HCT116 (cell line): ENCODE results near the gene GOLGA8B.

Source experiments
- SP1 ChIP-seq: IDR thresholded peaks from 2 replicates; pipeline ENCODE4 v1.6.1; 2012; ENCODE audit warnings: low read depth
- TF ChIP-seq, protein P1 (sequence below): IDR thresholded peaks from 2 replicates; pipeline ENCODE4 v1.6.1; 2012
- TF ChIP-seq, protein P2 (sequence below), 3 experiments: fragments of 200-600 bp in 1 of 3; sonication (generic) in 1 of 3; IDR thresholded peaks in 2 of 3; conservative IDR thresholded peaks in 1 of 3; 2 replicates each; pipeline ENCODE4 v1.5.1; 2012 to 2017; ENCODE audit warnings: low read depth in 2 of 3, low read length in 2 of 3, antibody characterized with exemption in 1 of 3, borderline replicate concordance in 1 of 3, control low read depth in 1 of 3, mild to moderate bottlenecking in 1 of 3, mixed read lengths in 1 of 3, mixed run types in 1 of 3, moderate library complexity in 1 of 3; ENCODE audit not compliant: insufficient read depth in 1 of 3

DNA sequence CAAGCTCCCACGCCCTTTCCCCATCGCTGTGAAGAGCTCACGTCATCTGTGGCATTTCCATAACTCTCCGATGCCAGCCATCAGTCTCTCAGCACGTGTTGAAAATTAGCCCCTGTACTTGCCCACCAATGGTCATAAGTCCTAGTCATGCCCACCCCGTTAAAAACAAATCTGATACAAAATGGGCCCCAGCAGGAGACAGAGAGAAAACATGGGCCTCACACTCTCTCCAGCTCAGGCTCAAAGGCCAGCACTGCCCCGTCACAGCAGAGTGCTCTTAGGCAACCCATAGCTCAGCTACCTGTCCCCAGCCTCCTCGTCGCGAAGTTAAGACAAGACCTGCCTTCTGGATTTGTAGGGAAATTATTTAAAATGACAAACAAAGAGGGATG, 5.2 kb downstream of the GOLGA8B start:
- TF ChIP-seq, protein P1, sequence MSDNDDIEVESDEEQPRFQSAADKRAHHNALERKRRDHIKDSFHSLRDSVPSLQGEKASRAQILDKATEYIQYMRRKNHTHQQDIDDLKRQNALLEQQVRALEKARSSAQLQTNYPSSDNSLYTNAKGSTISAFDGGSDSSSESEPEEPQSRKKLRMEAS: no peak
- no peak for TF ChIP-seq SP1
- TF ChIP-seq, protein P2, sequence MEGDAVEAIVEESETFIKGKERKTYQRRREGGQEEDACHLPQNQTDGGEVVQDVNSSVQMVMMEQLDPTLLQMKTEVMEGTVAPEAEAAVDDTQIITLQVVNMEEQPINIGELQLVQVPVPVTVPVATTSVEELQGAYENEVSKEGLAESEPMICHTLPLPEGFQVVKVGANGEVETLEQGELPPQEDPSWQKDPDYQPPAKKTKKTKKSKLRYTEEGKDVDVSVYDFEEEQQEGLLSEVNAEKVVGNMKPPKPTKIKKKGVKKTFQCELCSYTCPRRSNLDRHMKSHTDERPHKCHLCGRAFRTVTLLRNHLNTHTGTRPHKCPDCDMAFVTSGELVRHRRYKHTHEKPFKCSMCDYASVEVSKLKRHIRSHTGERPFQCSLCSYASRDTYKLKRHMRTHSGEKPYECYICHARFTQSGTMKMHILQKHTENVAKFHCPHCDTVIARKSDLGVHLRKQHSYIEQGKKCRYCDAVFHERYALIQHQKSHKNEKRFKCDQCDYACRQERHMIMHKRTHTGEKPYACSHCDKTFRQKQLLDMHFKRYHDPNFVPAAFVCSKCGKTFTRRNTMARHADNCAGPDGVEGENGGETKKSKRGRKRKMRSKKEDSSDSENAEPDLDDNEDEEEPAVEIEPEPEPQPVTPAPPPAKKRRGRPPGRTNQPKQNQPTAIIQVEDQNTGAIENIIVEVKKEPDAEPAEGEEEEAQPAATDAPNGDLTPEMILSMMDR (IDR thresholded peaks at IDR 0.05 in 2 of 3, conservative IDR thresholded peaks at IDR 0.05 in 1 of 3; ENCODE audit: borderline replicate concordance in 1 of 3, insufficient read depth in 1 of 3, low read depth in 2 of 3, low read length in 2 of 3): no peak
